ENCODE measurements around the gene BCAS1.

GRCh38 chr20:53939190-53939571 is 131.2 kb downstream of the BCAS1 start:
- TF ChIP-seq, protein P1, sequence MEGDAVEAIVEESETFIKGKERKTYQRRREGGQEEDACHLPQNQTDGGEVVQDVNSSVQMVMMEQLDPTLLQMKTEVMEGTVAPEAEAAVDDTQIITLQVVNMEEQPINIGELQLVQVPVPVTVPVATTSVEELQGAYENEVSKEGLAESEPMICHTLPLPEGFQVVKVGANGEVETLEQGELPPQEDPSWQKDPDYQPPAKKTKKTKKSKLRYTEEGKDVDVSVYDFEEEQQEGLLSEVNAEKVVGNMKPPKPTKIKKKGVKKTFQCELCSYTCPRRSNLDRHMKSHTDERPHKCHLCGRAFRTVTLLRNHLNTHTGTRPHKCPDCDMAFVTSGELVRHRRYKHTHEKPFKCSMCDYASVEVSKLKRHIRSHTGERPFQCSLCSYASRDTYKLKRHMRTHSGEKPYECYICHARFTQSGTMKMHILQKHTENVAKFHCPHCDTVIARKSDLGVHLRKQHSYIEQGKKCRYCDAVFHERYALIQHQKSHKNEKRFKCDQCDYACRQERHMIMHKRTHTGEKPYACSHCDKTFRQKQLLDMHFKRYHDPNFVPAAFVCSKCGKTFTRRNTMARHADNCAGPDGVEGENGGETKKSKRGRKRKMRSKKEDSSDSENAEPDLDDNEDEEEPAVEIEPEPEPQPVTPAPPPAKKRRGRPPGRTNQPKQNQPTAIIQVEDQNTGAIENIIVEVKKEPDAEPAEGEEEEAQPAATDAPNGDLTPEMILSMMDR (conservative IDR thresholded peaks at IDR 0.05 in 1 of 2, IDR thresholded peaks at IDR 0.05 in 1 of 2; ENCODE audit: extremely low read depth in 1 of 2, insufficient read depth in 1 of 2, low read depth in 1 of 2, low read length in 2 of 2), result no peak
- TF ChIP-seq EZH2 (IDR thresholded peaks at IDR 0.05; ENCODE audit: borderline replicate concordance, low read length), result no peak
